GM23248 (cell line): ENCODE measurements around the gene CCDC63. TPM values are rescaled to one million over a fixed set of nuclear protein-coding genes. Genes with fewer than 3 reads are reported as not detected.

Experiments
- DNase-seq: peaks from one replicate; pipeline ENCODE4 v3.0.0-alpha.2; 2015
- H2AFZ ChIP-seq: fragments of 200-600 bp; sonication (generic); 2 replicates; pipeline ENCODE4 v1.6.1; 2016; ENCODE audit warnings: antibody characterized with exemption
- H3F3A ChIP-seq: fragments of 200-600 bp; sonication (generic); 2 replicates; pipeline ENCODE4 v1.6.1; 2016; ENCODE audit warnings: mild to moderate bottlenecking, antibody characterized with exemption, mixed run types; ENCODE audit not compliant: insufficient read depth
- H3K27ac ChIP-seq: fragments of 200-600 bp; sonication (generic); 2 replicates; pipeline ENCODE4 v1.5.1; 2016; ENCODE audit warnings: mild to moderate bottlenecking
- H3K27me3 ChIP-seq: fragments of 200-600 bp; sonication (generic); replicated peaks from 2 replicates; pipeline ENCODE4 v1.6.1; 2016; ENCODE audit warnings: mild to moderate bottlenecking; ENCODE audit not compliant: insufficient read depth
- H3K36me3 ChIP-seq: fragments of 200-600 bp; sonication (generic); 2 replicates; pipeline ENCODE4 v1.6.1; 2016; ENCODE audit warnings: low read depth, mild to moderate bottlenecking
- H3K4me1 ChIP-seq: fragments of 200-600 bp; sonication (generic); 2 replicates; pipeline ENCODE4 v1.6.1; 2016; ENCODE audit warnings: mild to moderate bottlenecking; ENCODE audit not compliant: insufficient read depth
- H3K4me2 ChIP-seq: fragments of 200-600 bp; sonication (generic); one replicate; pipeline ENCODE4 v1.6.1; 2016; ENCODE audit warnings: mild to moderate bottlenecking; ENCODE audit not compliant: unreplicated experiment
- H3K4me3 ChIP-seq: fragments of 200-600 bp; sonication (generic); 2 replicates; pipeline ENCODE4 v1.5.1; 2016; ENCODE audit warnings: mild to moderate bottlenecking
- H3K79me2 ChIP-seq: fragments of 200-600 bp; sonication (generic); 2 replicates; pipeline ENCODE4 v1.6.1; 2016; ENCODE audit warnings: mild to moderate bottlenecking; ENCODE audit not compliant: insufficient read depth
- H3K9ac ChIP-seq: fragments of 200-600 bp; sonication (generic); 2 replicates; pipeline ENCODE4 v1.6.1; 2016; ENCODE audit warnings: mild to moderate bottlenecking
- H3K9me2 ChIP-seq: fragments of 200-600 bp; sonication (generic); 2 replicates; pipeline ENCODE4 v1.6.1; 2016; ENCODE audit warnings: mixed run types, mild to moderate bottlenecking, moderate library complexity; ENCODE audit not compliant: insufficient read depth
- H3K9me3 ChIP-seq: fragments of 200-600 bp; sonication (generic); one replicate; pipeline ENCODE4 v1.6.1; 2017; ENCODE audit warnings: low read depth
- H4K20me1 ChIP-seq: fragments of 200-600 bp; sonication (generic); 2 replicates; pipeline ENCODE4 v1.6.0; 2016; ENCODE audit not compliant: insufficient read depth
- EZH2 ChIP-seq: fragments of 200-600 bp; sonication (generic); IDR thresholded peaks from 2 replicates; pipeline ENCODE4 v1.6.1; 2018; ENCODE audit warnings: antibody characterized with exemption, mild to moderate bottlenecking; ENCODE audit not compliant: insufficient read depth, poor library complexity, severe bottlenecking
- EZH2phosphoT487 ChIP-seq: fragments of 200-600 bp; sonication (generic); IDR thresholded peaks from 2 replicates; pipeline ENCODE4 v1.6.1; 2018; ENCODE audit warnings: antibody characterized with exemption, moderate library complexity, mild to moderate bottlenecking, low read depth; ENCODE audit not compliant: insufficient read depth
- WGBS, 2 experiments: methylation state at CpG; one replicate each; pipeline ENCODE4 v1.1.6; 2015 to 2017; ENCODE audit warnings: low lambda C conversion rate in 2 of 2, low coverage in 1 of 2; ENCODE audit errors: missing lambda C conversion rate in 2 of 2; 5-methylcytosine and 5-hydroxymethylcytosine counted together
- in situ Hi-C: fragments of 300-500 bp; cut with MboI; formaldehyde crosslinking; loops from 2 replicates; pipeline ENCODE4 v1.15.0; 2020
- polyA plus RNA-seq: library from polyadenylated mRNA; unstranded; fragments of >200 nt; fragmentation: Nextera tagmentation; extraction: Ambion mirVana; gene quantifications from 2 replicates; pipeline ENCODE4 v1.2.1, GENCODE V29; 2016
- total RNA-seq: library from RNA; depleted of rRNA; stranded (reverse); fragments of >200 nt; shearing (Covaris generic); gene quantifications from 2 replicates; pipeline ENCODE4 v1.2.3, GENCODE V29; 2014

The CCDC63 gene
- total and polyA plus RNA-seq, 2 experiments from 2014 or later, result not detected

GRCh38 chr12:110923692-110924334 is 77.0 kb downstream of the CCDC63 start:
- H3K36me3 ChIP-seq, result no peaks in the 10 kb centered on the region
- no peak for DNase-seq
- no peaks in the 10 kb centered on the region for H4K20me1 ChIP-seq
- peaks cover 37% of the 10 kb centered on the region for H3K27me3 ChIP-seq
- TF ChIP-seq EZH2, result no peak
- no peak for TF ChIP-seq EZH2phosphoT487
- no peaks in the 10 kb centered on the region for H3F3A ChIP-seq
- no peaks in the 10 kb centered on the region for H3K9me3 ChIP-seq
- no peak overlapping the region for H3K9ac ChIP-seq
- H2AFZ ChIP-seq, result no peak overlapping the region
- H3K4me3 ChIP-seq, result no peak overlapping the region
- H3K27ac ChIP-seq, result no peak overlapping the region
- H3K4me1 ChIP-seq, result no peaks in the 10 kb centered on the region
- in situ Hi-C loops, result no loop called here
- 58 to 62% methylated on average over 9 of the region's 9 CpGs for WGBS, 2 experiments
- H3K9me2 ChIP-seq, result no peaks in the 10 kb centered on the region
- H3K4me2 ChIP-seq, result no peak overlapping the region
- H3K79me2 ChIP-seq, result no peaks in the 10 kb centered on the region

GRCh38 chr12:110927546-110927945 is 80.8 kb downstream of the CCDC63 start:
- DNase-seq, result no peak
- WGBS, 2 experiments, result 30 to 41% methylated on average over 6 of the region's 6 CpGs
- H3F3A ChIP-seq, result no peaks in the 10 kb centered on the region

GRCh38 chr12:110928700-110929099 is 81.9 kb downstream of the CCDC63 start:
- Histone ChIP-seq H3K4me3 (no peak overlapping the region), H3K9me2 (no peaks in the 10 kb centered on the region), H3K79me2 (no peaks in the 10 kb centered on the region), H4K20me1 (no peaks in the 10 kb centered on the region), H3K27ac (no peak overlapping the region), H3K4me2 (no peak overlapping the region), H3K27me3 (peaks cover 37% of the 10 kb centered on the region), H3K4me1 (no peaks in the 10 kb centered on the region), H3K9ac (no peak overlapping the region), H3F3A (no peaks in the 10 kb centered on the region), H3K9me3 (no peaks in the 10 kb centered on the region), H3K36me3 (no peaks in the 10 kb centered on the region), H2AFZ (no peak overlapping the region)
- no peak for DNase-seq
- TF ChIP-seq EZH2, result no peak
- TF ChIP-seq EZH2phosphoT487, result no peak
- in situ Hi-C loops, result no loop called here
- 45 to 50% methylated on average over 7 of the region's 7 CpGs for WGBS, 2 experiments

More at GRCh38 chr12:110927546-110927945, 80.8 kb downstream of the CCDC63 start:
- Histone ChIP-seq H3K9me3 (no peaks in the 10 kb centered on the region), H3K4me3 (no peak overlapping the region), H2AFZ (no peak overlapping the region), H4K20me1 (no peaks in the 10 kb centered on the region), H3K27me3 (peaks cover 37% of the 10 kb centered on the region), H3K79me2 (no peaks in the 10 kb centered on the region), H3K36me3 (no peaks in the 10 kb centered on the region), H3K27ac (no peak overlapping the region), H3K9ac (no peak overlapping the region), H3K9me2 (no peaks in the 10 kb centered on the region), H3K4me1 (no peaks in the 10 kb centered on the region), H3K4me2 (no peak overlapping the region)
- TF ChIP-seq EZH2phosphoT487, result no peak
- TF ChIP-seq EZH2, result no peak
- in situ Hi-C loops, result no loop called here

GRCh38 chr12:110929818-110930217 is 83.0 kb downstream of the CCDC63 start:
- Histone ChIP-seq H3K36me3 (no peaks in the 10 kb centered on the region), H3K4me2 (no peak overlapping the region), H3K4me1 (no peaks in the 10 kb centered on the region), H3K27me3 (peaks cover 32% of the 10 kb centered on the region), H3K27ac (no peak overlapping the region), H3K9ac (no peak overlapping the region), H4K20me1 (no peaks in the 10 kb centered on the region), H3K4me3 (no peak overlapping the region), H3F3A (no peaks in the 10 kb centered on the region), H3K9me2 (no peaks in the 10 kb centered on the region), H2AFZ (no peak overlapping the region), H3K79me2 (no peaks in the 10 kb centered on the region), H3K9me3 (no peaks in the 10 kb centered on the region)
- 76 to 100% methylated on average over 1 of the region's 1 CpG for WGBS, 2 experiments
- TF ChIP-seq EZH2phosphoT487 (no peak), EZH2 (no peak)
- in situ Hi-C loops, result loop anchor here (10.0 kb wide), 1 partner anchor 375 kb away; no protein-coding TSS in a partner anchor
- no peak for DNase-seq
